ENCODE data around the gene DLL1.
"Not testable (repeated sequence)": the region's sequence is repeated elsewhere in the genome, so short reads cannot be mapped to it uniquely, and the experiment has no call there.

The DLL1 gene

DNA sequence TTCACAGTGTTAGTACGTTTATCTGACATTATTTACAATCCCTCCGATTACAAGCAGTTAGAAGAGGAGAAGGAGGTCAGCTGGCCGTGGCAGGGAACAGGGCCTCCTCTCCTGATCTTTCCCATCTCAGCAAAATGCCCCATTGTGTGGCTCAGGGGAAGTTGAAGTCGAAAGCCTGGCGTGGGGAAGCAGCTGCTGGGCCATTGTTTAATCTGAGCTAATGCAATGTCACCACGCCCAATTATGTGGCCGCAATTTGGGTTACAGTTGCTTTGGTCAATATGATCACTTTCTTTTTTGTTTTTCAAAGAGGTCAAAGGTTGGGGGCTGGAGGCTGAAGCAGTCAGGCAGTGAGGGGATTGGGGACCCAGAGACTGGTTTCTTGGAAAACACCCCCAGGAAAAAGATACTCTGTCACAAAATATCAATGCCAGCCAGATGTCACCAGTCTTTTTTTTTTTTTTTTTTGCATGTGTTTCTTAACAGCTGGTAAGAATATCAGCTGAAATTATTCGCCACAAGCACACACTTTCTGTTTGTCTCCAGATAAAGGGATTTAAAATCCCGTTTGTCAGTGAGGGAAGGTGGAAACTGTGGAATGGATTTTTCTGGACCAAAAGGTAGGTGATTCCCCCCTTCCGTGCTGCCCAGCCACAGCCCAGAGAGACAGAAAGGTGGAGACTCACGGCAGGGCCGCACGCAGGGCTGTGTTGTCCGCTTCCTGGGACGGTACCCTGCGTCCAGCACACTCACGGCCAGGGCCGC, 24.6 kb downstream of the DLL1 start:
- DNase-seq (ENCODE audit: low read depth): no peak

DNA sequence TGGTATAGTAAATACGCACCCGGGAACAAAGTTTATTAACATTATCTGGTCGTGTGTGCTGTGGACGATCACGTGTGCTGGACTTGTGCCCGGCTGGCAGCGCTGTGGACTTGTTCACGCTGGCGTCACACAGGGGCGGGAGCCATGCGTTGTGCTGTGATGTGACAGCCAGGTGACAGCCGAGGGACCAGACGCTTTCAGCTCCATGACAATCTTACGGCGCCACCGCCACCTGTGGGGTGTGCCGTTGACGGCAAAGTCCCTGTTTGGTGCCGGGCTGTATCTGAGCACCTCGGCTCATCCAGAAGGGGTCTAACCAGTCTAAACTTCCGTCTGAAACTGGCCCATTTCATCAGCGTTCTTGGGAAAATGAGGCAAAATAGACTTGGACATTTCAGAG, 25.2 kb downstream of the DLL1 start:
- no peak for DNase-seq (ENCODE audit: low read depth)

- not testable (repeated sequence) for DNase-seq (ENCODE audit: low read depth)
Measured at GRCh38 chr6:170264644-170265043, 26.2 kb downstream of the DLL1 start.

DNA sequence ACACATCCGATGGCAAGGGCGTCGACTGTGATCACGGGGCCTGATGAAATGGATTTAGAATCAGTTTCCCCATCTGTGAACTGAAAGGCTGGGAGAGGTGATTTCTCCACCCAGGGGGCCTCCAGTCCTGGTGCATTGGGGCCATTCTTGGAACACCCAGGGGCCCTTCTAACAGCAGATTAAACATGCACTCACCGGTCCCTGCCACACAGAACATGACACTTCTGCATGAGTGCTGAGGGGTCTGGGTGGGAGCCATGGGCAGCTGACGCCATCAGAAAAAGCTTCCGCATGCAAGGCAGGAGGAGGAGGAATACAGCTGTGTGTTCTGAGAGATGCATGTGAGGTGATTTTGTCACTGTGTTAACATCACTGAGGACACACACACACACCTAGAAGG, 26.8 kb downstream of the DLL1 start:
- DNase-seq (ENCODE audit: low read depth): no peak

DNA sequence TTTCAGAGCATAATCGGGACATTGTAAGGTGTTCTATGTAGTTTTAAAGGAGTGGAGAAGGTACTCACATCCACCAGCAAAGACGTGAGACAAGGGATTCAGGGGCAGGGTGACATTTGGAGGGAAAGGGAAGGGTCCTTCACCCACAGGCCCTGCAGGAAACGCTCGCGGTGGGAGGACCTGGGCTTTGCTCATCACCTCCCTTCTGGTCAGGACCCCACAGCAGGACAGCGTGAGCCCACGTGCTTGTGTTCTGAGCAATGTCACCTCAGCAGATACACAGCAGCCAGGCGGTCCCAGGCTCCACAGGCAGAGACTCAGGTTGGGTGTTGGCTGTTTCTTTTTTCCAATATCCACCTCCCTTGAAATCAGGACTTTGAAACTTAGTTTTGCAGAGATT, 27.5 kb downstream of the DLL1 start:
- DNase-seq (ENCODE audit: low read depth): no peak

- DNase-seq (ENCODE audit: low read depth): no peak
Measured at GRCh38 chr6:170262489-170263088, 28.3 kb downstream of the DLL1 start.

DNA sequence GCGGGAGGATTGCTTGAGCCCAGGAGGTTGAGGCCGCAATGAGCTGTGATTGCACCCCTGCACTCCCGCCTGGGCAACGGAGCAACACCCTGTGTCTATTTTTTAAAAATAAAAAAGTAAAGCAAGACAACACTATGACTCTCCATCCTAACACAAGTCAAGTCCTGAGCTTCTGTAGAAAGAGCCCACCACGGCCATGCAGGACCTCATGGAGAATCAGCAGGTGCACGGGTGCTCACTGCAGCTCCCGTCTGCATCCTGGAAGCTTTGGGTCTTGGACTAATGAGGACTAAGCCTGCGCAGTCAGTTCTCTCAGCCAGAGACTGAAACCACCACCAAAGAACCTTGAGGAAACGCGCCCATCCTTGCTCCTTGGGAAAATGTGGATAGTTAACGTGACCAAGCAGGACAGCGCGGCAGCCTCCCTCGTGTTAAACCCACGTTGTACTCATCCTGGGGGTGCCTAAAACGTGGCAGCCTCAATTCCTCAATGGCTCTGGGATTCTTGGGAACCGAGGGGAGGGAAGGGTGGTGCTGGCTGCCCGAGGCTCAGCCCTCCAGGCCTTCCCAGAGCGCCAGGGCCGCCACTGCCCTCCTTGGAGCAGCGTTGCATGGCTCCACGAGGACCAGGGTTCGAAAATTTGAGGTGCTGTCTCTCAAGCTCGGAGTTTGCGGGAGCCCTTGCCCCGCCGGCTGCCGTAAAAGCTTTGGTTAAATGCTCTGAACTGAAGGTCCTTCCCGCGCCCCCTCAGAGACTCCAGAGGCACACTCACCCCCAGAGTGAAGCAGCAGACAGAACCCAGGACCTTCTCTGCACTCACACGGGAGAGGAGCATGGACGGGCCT, 29.0 kb downstream of the DLL1 start:
- no peak for DNase-seq (ENCODE audit: low read depth)

DNA sequence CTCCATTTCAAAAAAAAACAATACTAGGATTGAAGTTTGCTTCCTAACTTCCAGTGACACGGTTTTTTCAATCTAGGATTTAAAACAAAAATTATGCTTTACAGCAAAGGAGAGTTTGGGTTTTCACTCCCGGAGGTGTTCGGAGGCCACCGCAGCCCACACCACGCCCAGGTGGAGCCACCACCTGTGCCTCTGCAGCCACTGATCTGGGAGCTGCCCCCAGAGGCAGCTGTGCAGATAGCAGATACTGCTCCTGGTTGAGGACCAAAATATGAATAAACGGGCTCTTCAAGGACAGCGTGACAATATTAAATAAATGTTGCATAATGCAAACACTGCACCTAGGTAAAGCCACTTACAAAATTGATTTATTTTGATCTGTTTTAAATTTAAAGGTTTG, 30.2 kb downstream of the DLL1 start:
- DNase-seq (ENCODE audit: low read depth): no peak

GRCh38 chr6:170259278-170259677, 31.6 kb downstream of the DLL1 start:
- DNase-seq (ENCODE audit: low read depth): no peak

DNA sequence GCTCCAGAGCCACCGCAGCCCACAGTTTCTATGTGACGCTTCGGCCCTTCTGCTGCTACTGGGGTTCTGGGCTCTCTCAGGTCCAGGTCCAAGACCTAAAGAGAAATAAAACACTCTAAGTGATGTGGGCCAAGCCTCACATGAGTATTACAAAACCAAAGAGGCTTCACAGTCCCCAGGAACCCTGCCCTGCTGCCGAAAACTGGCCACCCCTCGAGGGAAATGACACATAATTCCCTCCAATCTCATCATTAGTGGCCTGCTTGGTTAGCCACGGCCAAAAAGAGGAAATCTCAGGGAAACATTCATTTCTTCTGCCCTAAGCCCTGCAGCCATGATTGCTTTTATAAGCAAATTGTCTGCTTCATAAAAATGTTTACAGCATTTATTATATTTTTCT, 32.5 kb downstream of the DLL1 start:
- no peak for DNase-seq (ENCODE audit: low read depth)

- DNase-seq (ENCODE audit: low read depth): no peak
Measured at GRCh38 chr6:170257376-170257775, 33.5 kb downstream of the DLL1 start.

- no peak for DNase-seq (ENCODE audit: low read depth)
Measured at GRCh38 chr6:170256641-170257040, 34.2 kb downstream of the DLL1 start.

GRCh38 chr6:170255426-170256125, 35.3 kb downstream of the DLL1 start:
- DNase-seq (ENCODE audit: low read depth): no peak

DNA sequence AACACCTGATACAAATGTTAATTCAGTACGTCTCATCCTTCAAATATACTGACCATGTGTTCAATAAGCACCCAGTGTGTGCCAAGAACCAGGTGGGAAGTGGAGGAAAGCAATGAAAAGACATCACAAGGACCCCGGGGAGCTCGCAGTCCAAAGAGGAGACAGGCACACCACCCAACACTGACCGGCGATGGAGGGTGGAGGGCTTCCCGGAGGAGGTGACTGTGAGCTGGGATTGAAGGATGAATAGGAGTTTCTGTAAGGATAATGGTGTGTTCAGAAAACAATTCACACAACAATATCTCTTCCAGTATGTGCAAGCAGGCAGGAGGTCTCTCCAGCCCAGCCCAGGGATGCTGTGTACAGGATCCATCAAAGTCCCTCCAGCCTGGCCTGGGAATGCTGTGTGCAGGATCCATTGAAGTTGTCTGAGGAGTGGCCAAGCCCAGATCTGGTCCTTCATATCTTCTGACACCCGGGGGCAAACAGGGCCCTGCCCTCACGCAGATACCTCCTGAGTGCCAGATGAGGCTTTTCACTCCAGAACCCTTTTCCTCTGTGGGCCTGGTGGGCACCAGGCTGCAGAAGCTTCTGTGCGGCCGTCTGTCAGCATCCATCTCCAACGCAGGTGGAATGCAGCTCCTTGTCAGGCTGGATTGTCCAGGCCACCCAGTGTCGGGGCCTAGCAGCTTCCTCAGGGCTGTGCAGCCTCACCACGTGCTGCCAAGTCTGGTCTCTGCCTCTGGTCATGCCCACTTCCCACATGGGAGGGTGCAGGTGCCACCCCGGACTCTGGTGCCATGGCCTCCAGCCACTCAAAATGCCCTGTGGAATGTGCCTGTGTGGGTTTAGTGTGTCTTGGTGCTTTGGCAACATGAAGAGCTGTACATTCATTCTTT, 36.3 kb downstream of the DLL1 start:
- DNase-seq (ENCODE audit: low read depth): no peak

- DNase-seq (ENCODE audit: low read depth): no peak
Measured at GRCh38 chr6:170253910-170254269, 37.0 kb downstream of the DLL1 start.

GRCh38 chr6:170253226-170253909, 37.5 kb downstream of the DLL1 start:
- DNase-seq (ENCODE audit: low read depth): no peak

GRCh38 chr6:170251776-170252571, 38.9 kb downstream of the DLL1 start:
- DNase-seq (ENCODE audit: low read depth): no peak

DNA sequence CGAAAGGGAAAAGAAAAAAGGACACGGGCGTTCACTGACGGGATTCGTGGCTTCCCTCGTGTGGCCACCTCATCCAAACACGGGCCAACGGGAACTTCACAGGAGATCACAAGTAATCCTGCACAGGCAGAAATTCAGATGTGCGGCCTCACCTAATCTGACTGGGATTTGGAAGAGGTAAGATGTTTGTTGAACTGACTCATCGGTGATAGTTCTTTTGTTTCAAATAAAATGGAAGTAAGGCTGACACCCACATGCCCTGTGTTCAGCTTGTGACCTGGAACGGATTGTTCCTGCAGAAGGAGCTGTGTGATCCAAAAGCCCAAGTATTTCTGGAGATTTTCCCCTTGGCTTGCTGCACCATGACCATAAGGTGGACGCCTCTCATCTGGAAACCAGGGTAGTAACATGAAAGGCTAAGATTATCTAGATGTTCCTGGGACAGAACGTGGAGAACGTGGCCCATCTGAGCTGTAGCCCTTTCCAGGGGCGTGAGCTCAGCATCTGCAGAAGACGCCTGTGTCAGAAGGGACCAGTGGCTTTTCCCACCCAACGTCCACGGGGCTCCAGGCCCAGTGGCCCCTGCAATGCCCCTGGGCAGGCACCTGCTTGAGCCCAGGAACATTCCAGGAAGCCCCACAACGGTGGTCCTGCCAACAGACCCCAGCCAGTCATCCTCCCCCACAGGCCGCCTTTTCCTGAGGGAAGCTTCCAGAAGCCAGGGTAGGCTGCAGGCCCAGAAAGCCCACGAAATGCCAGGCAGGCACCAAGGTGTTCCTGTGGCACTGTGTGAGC, 39.7 kb downstream of the DLL1 start:
- DNase-seq (ENCODE audit: low read depth): no peak

DNA sequence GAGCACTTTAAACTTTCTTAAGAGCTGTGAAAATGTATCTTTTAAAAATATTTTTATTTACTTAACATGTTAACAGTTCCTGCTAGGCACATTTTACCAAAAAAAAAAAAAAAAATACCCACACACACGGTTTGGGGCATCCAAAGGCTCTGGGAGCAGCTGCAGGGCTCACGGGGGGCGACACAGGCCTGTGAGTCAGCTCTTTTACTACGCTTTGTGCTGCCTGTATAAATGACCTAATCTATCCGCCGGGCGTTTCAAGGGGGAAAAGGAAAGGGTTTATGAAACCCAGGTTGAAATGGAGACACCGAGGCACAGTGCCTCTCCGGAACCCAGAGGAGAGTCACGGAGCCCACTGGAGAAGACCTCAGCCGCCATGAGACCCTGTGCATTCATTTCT, 40.4 kb downstream of the DLL1 start:
- DNase-seq (ENCODE audit: low read depth): no peak

All from HS-5 (cell line).